Ureter (tissue), 1 donor: ENCODE measurements around the gene C20orf173. TPM values are rescaled to one million over a fixed set of nuclear protein-coding genes. Genes with fewer than 3 reads are reported as not detected.
"Not testable (repeated sequence)": the region's sequence is repeated elsewhere in the genome, so short reads cannot be mapped to it uniquely, and the experiment has no call there.

Source experiments
- DNase-seq: peaks from one replicate; pipeline ENCODE4 v3.0.0-alpha.2; 2020; ENCODE audit warnings: low spot score
- total RNA-seq: library from RNA; stranded (reverse); gene quantifications from one replicate; pipeline ENCODE4 v1.2.4, GENCODE V29; 2023
- donor health status: DM: yes; HTN: yes; CAD: no.

The C20orf173 gene
- total RNA-seq, 1 donor from 2014 or later = not detected

- DNase-seq = no peak
These were observed 16.7 kb upstream of the C20orf173 start for GRCh38 chr20:35546127-35546526.

GRCh38 chr20:35544941-35545340 is 15.5 kb upstream of the C20orf173 start:
- DNase-seq = not testable (repeated sequence)

- DNase-seq = no peak
These were observed 15.0 kb upstream of the C20orf173 start for GRCh38 chr20:35544436-35544835.

- DNase-seq = no peak
These were observed 13.5 kb upstream of the C20orf173 start for GRCh38 chr20:35542990-35543389.

- DNase-seq = peak; percentile 97
These were observed 12.6 kb upstream of the C20orf173 start, which contains the start of gene ERGIC3 for GRCh38 chr20:35541783-35542662. TSS of gene ERGIC3 (plus strand) at chr20:35542078. CDS start at chr20:35542098, 20 bp downstream.

- no peak for DNase-seq
These were observed 11.8 kb upstream of the C20orf173 start for GRCh38 chr20:35541118-35541782.

GRCh38 chr20:35539756-35540212 is 10.3 kb upstream of the C20orf173 start:
- DNase-seq = no peak

- DNase-seq = no peak
These were observed 2.2 kb downstream of the C20orf173 start for GRCh38 chr20:35527122-35527769.

- DNase-seq = no peak
These were observed 3.8 kb downstream of the C20orf173 start for GRCh38 chr20:35525639-35526038.

- DNase-seq = no peak
These were observed 6.1 kb downstream of the C20orf173 start for GRCh38 chr20:35523298-35523888.

GRCh38 chr20:35518955-35519354 is 10.5 kb downstream of the C20orf173 start:
- DNase-seq = no peak

GRCh38 chr20:35517767-35518166 is 11.7 kb downstream of the C20orf173 start:
- not testable (repeated sequence) for DNase-seq

- no peak for DNase-seq
These were observed 12.3 kb downstream of the C20orf173 start for GRCh38 chr20:35517125-35517524.

GRCh38 chr20:35515949-35516645 is 13.4 kb downstream of the C20orf173 start:
- no peak for DNase-seq

GRCh38 chr20:35515341-35515740 is 14.1 kb downstream of the C20orf173 start:
- DNase-seq = no peak

GRCh38 chr20:35514371-35514932 is 15.0 kb downstream of the C20orf173 start:
- DNase-seq = no peak

- no peak for DNase-seq
These were observed 17.5 kb downstream of the C20orf173 start for GRCh38 chr20:35511814-35512420.

GRCh38 chr20:35510951-35511735 is 18.3 kb downstream of the C20orf173 start:
- no peak for DNase-seq

- DNase-seq = no peak
These were observed 20.8 kb downstream of the C20orf173 start for GRCh38 chr20:35508493-35509218.
